HCT116 (cell line): ENCODE results near the gene ERG.

ENCODE experiments used
- CTCF ChIP-seq, 3 experiments: fragments of 200-600 bp in 1 of 3; sonication (generic) in 1 of 3; IDR thresholded peaks in 2 of 3; conservative IDR thresholded peaks in 1 of 3; 2 replicates each; pipeline ENCODE4 v1.5.1; 2012 to 2017; ENCODE audit warnings: low read depth in 2 of 3, low read length in 2 of 3, antibody characterized with exemption in 1 of 3, borderline replicate concordance in 1 of 3, control low read depth in 1 of 3, mild to moderate bottlenecking in 1 of 3, mixed read lengths in 1 of 3, mixed run types in 1 of 3, moderate library complexity in 1 of 3; ENCODE audit not compliant: insufficient read depth in 1 of 3
- ELF1 ChIP-seq: IDR thresholded peaks from 2 replicates; pipeline ENCODE4 v1.6.1; 2012; ENCODE audit warnings: low read depth, borderline replicate concordance
- EZH2 ChIP-seq: fragments of 200-600 bp; sonication (generic); IDR thresholded peaks from 2 replicates; pipeline ENCODE4 v1.6.1; 2017; ENCODE audit warnings: antibody characterized with exemption, mixed run types
- EZH2phosphoT487 ChIP-seq: fragments of 200-600 bp; IDR thresholded peaks from 2 replicates; pipeline ENCODE4 v1.6.1; 2018; ENCODE audit warnings: antibody characterized with exemption, borderline replicate concordance
- RAD21 ChIP-seq: IDR thresholded peaks from 2 replicates; pipeline ENCODE4 v1.6.1; 2012; ENCODE audit warnings: low read depth, mild to moderate bottlenecking
- REST ChIP-seq: IDR thresholded peaks from 2 replicates; pipeline ENCODE4 v1.6.1; 2012; ENCODE audit warnings: low read depth
- SIN3A ChIP-seq: IDR thresholded peaks from 2 replicates; pipeline ENCODE4 v1.6.1; 2012; ENCODE audit warnings: low read depth
- ZBTB33 ChIP-seq: IDR thresholded peaks from 2 replicates; pipeline ENCODE4 v1.6.1; 2011; ENCODE audit warnings: mild to moderate bottlenecking, low read length, moderate library complexity; ENCODE audit not compliant: insufficient replicate concordance; ENCODE audit errors: extremely low read depth

GRCh38 chr21:38354746-38355145 is 143.5 kb downstream of the ERG start:
- TF ChIP-seq ZBTB33 (no peak), EZH2phosphoT487 (no peak), CTCF (IDR thresholded peaks at IDR 0.05 in 2 of 3, conservative IDR thresholded peaks at IDR 0.05 in 1 of 3; ENCODE audit: borderline replicate concordance in 1 of 3, insufficient read depth in 1 of 3, low read depth in 2 of 3, low read length in 2 of 3) (no peak), EZH2 (no peak), SIN3A (no peak), REST (no peak), RAD21 (no peak), ELF1 (no peak)
